Activated CD8-positive, alpha-beta memory T cell treated with anti-CD3 and anti-CD28 coated beads, Interleukin-2, amount 50 U/mL, for 48 hours (primary cell): ENCODE data around the gene XRRA1.

ENCODE experiments used
- DNase-seq: peaks from one replicate; pipeline ENCODE4 v3.0.0-alpha.2; 2020

The XRRA1 gene

GRCh38 chr11:74824285-74824982 lies 124.5 kb downstream of the XRRA1 start:
- DNase-seq: no peak

GRCh38 chr11:74822170-74822569 lies 126.7 kb downstream of the XRRA1 start:
- no peak for DNase-seq

- DNase-seq: no peak
These were observed 128.1 kb downstream of the XRRA1 start for GRCh38 chr11:74820763-74821162.

DNA sequence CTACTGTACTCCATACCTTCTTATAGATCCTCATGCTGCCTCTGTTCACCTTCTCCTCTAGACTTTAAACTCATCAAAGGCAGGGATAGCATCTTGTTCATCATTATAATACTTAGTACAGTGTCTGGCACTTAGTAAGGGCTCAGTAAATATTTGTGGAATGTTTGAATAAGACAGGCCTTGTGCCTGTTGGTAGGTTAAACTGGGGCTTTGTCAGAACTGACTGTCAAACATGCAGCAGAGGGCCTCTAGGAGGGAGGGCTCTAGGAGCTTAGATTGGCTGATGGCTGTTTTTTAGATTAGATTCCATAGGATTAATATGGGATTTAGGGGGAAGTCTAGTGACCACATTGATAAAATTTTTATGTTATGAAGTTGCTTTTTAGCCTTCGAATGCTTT lies 129.5 kb downstream of the XRRA1 start:
- DNase-seq: no peak

DNA sequence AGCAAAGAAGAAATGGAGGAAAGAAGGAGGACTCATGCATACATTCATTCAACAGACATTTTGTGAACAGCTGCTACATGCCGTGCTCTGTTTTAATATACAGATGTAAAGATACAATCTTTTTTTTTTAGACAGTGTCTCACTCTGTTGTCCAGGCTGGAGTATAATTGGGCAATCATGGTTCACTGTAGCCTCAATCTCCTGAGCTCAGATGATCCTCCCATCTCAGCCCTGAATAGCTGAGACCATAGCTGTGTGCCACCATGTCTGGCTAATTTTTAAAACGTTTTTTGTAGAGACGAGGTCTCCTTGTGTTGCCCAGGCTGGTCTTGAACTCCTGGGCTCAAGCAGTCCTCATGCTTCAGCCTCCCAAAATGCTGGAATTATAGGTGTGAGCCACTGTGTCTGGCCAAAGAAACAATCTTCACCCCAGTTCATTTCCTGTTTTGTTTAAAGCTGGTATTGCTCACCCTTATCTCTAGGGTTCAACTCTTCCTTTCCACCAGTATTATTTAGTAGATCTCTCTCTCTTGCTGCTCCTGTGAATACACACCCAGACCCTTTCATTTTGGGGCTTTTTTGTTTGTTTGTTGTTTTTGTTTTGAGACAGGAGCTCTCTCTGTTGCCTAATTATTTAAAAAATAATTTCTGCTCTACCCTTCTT lies 130.5 kb downstream of the XRRA1 start:
- DNase-seq: no peak

GRCh38 chr11:74816664-74817063 lies 132.2 kb downstream of the XRRA1 start:
- no peak for DNase-seq

- DNase-seq: no peak
These were observed 132.9 kb downstream of the XRRA1 start for GRCh38 chr11:74815966-74816365.

- no peak for DNase-seq
These were observed 139.1 kb downstream of the XRRA1 start for GRCh38 chr11:74809801-74810200.

DNA sequence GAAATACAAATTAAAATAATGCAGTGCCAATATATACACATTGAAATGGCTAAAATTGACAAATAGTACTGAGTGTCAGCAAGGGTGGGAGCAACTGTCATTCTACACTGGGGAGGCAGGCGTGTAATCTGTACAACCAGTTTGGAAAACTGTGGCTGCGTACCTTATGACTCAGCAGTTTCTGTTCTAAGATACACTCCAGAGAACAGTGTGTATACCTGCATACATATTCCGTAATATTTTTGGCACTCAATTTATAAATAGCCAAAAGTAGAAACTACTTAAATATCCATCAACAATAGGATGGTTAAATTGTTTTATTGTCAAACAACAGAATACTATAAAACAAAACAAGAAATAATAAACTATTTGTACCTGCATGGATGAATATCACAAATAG lies 142.6 kb downstream of the XRRA1 start:
- DNase-seq: no peak

- DNase-seq: no peak
These were observed 157.4 kb downstream of the XRRA1 start for GRCh38 chr11:74791333-74792100.
